DMS53 treated with DMSO at 0.1 percent for 48 hours (cell line): ENCODE results near the gene MBD3L5.
A peak's percentile ranks its signal among the peaks of the same experiment; 100 is the strongest.
"Not testable (repeated sequence)": the region's sequence is repeated elsewhere in the genome, so short reads cannot be mapped to it uniquely, and the experiment has no call there.

Experiments
- DNase-seq: peaks from one replicate; lab custom pipeline; 2025; ENCODE audit not compliant: unreplicated experiment; lab: John Stamatoyannopoulos, UW

MBD3L5 gene

GRCh38 chr19:7051421-7051820 lies 21.0 kb downstream of the MBD3L5 start:
- not testable (repeated sequence) for DNase-seq

GRCh38 chr19:7052896-7053295 lies 22.5 kb downstream of the MBD3L5 start:
- not testable (repeated sequence) for DNase-seq

- DNase-seq: not testable (repeated sequence)
Measured at GRCh38 chr19:7054635-7055368, 24.4 kb downstream of the MBD3L5 start.

GRCh38 chr19:7055679-7056078 lies 25.3 kb downstream of the MBD3L5 start:
- not testable (repeated sequence) for DNase-seq

GRCh38 chr19:7056371-7056770 lies 26.0 kb downstream of the MBD3L5 start:
- not testable (repeated sequence) for DNase-seq

- not testable (repeated sequence) for DNase-seq
Measured at GRCh38 chr19:7058576-7058975, 28.2 kb downstream of the MBD3L5 start, which contains the start of gene MBD3L3. Gene MBD3L3, minus strand, starts transcription at chr19:7058676. Its CDS starts 71 bp downstream, at chr19:7058605.

GRCh38 chr19:7059977-7060376 lies 29.6 kb downstream of the MBD3L5 start:
- not testable (repeated sequence) for DNase-seq

GRCh38 chr19:7063339-7063738 lies 33.0 kb downstream of the MBD3L5 start:
- DNase-seq: no peak

- no peak for DNase-seq
Measured at GRCh38 chr19:7063764-7064418, 33.5 kb downstream of the MBD3L5 start.

- DNase-seq: peak; percentile 11
Measured at GRCh38 chr19:7067122-7067521, 36.7 kb downstream of the MBD3L5 start.

- no peak for DNase-seq
Measured at GRCh38 chr19:7067716-7068115, 37.3 kb downstream of the MBD3L5 start.

GRCh38 chr19:7068599-7068998 lies 38.2 kb downstream of the MBD3L5 start:
- DNase-seq: no peak

GRCh38 chr19:7069042-7069903 lies 38.9 kb downstream of the MBD3L5 start, which contains the start of gene ZNF557:
Gene ZNF557, plus strand, starts transcription at chr19:7069703. Its CDS starts 5,372 bp downstream, at chr19:7075075.
- peak; percentile 74 for DNase-seq

GRCh38 chr19:7069904-7070226 lies 39.5 kb downstream of the MBD3L5 start:
- no peak for DNase-seq

GRCh38 chr19:7072541-7072940 lies 42.2 kb downstream of the MBD3L5 start:
- no peak for DNase-seq

- DNase-seq: no peak
Measured at GRCh38 chr19:7074705-7075282, 44.4 kb downstream of the MBD3L5 start.

- no peak for DNase-seq
Measured at GRCh38 chr19:7076151-7076550, 45.8 kb downstream of the MBD3L5 start.

- no peak for DNase-seq
Measured at GRCh38 chr19:7078008-7078407, 47.6 kb downstream of the MBD3L5 start.
